GM12892 (cell line): ENCODE results near the gene PIK3R5.

Source experiments
- POLR2A ChIP-seq: IDR thresholded peaks from 2 replicates; pipeline ENCODE4 v1.6.1; 2011; ENCODE audit warnings: low read depth, low read length, control low read depth
- TAF1 ChIP-seq: IDR thresholded peaks from 2 replicates; pipeline ENCODE4 v1.6.1; 2011; ENCODE audit warnings: low read depth, mild to moderate bottlenecking, control low read depth, low read length, borderline replicate concordance

DNA sequence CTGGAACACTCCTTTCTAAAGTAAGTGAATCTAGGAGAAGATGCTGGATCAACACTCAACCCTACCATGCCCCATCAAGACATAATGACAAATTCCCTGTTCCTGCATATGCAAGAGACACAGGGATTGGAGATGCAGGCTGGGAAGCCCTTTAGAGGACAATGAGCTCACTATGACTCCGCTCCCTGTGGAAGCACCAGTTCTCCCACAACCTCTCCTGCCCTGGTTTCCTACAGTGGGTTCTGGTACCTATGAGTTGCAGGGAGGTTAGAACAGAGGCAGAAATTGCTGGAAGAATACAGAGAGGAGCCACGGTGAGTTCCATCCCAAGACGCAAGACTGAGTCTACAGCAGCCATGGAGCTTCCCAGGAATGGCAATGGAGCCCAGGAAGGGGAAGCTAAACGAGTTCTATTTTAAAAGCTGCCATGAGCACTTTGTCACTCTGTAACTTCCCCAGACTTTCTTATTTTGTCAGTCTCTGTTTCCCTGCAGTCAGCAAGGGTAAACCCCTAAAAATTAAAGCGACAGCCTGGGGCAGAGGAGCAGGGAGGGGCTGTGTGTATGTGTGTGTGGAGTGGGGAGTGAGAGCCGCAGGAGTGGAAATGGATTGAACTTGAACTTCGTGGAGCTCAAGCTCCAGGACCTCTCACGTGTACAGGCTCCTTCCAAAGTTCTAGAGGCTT is 55.8 kb downstream of the PIK3R5 start:
- TF ChIP-seq POLR2A, result peak; percentile 41
- TF ChIP-seq TAF1, result no peak
